HG03558 (cell line): ENCODE data around the gene NEO1.
"Not testable (repeated sequence)": the region's sequence is repeated elsewhere in the genome, so short reads cannot be mapped to it uniquely, and the experiment has no call there.

ENCODE experiments used
- ATAC-seq: cut with Tn5 transposase; IDR thresholded peaks from one replicate; pipeline ENCODE4 v1.9.1; 2021; ENCODE audit warnings: moderate number of reproducible peaks; ENCODE audit not compliant: unreplicated experiment; ENCODE audit errors: extremely low read depth

The NEO1 gene

GRCh38 chr15:73175382-73175781 lies 123.1 kb downstream of the NEO1 start:
- no peak for ATAC-seq

GRCh38 chr15:73176598-73176997 lies 124.3 kb downstream of the NEO1 start:
- ATAC-seq: no peak

- no peak for ATAC-seq
Measured at GRCh38 chr15:73183071-73183470, 130.8 kb downstream of the NEO1 start.

- ATAC-seq: no peak
Measured at GRCh38 chr15:73190189-73190601, 137.9 kb downstream of the NEO1 start.

- ATAC-seq: no peak
Measured at GRCh38 chr15:73195166-73195565, 142.9 kb downstream of the NEO1 start.

- ATAC-seq: no peak
Measured at GRCh38 chr15:73196113-73196512, 143.8 kb downstream of the NEO1 start.

GRCh38 chr15:73200339-73200738 lies 148.1 kb downstream of the NEO1 start:
- no peak for ATAC-seq

- ATAC-seq: no peak
Measured at GRCh38 chr15:73210630-73211029, 158.4 kb downstream of the NEO1 start.

- no peak for ATAC-seq
Measured at GRCh38 chr15:73212424-73212823, 160.2 kb downstream of the NEO1 start.

- not testable (repeated sequence) for ATAC-seq
Measured at GRCh38 chr15:73221450-73221849, 169.2 kb downstream of the NEO1 start.

- ATAC-seq: no peak
Measured at GRCh38 chr15:73225358-73226015, 173.2 kb downstream of the NEO1 start.

- no peak for ATAC-seq
Measured at GRCh38 chr15:73226093-73226814, 174.0 kb downstream of the NEO1 start.

GRCh38 chr15:73227433-73228056 lies 175.3 kb downstream of the NEO1 start:
- no peak for ATAC-seq

GRCh38 chr15:73228128-73228646 lies 175.9 kb downstream of the NEO1 start:
- ATAC-seq: no peak

- no peak for ATAC-seq
Measured at GRCh38 chr15:73231661-73232419, 179.6 kb downstream of the NEO1 start.

GRCh38 chr15:73232776-73233175 lies 180.5 kb downstream of the NEO1 start:
- ATAC-seq: no peak

GRCh38 chr15:73233623-73234022 lies 181.4 kb downstream of the NEO1 start:
- ATAC-seq: no peak

- ATAC-seq: no peak
Measured at GRCh38 chr15:73237910-73238309, 185.6 kb downstream of the NEO1 start.

GRCh38 chr15:73239564-73240215 lies 187.4 kb downstream of the NEO1 start:
- ATAC-seq: no peak

- ATAC-seq: no peak
Measured at GRCh38 chr15:73240866-73241499, 188.7 kb downstream of the NEO1 start.
